K562 (cell line): Measurements from ENCODE around the gene PRR15L. TPM values are rescaled to one million over a fixed set of nuclear protein-coding genes. Genes with fewer than 3 reads are reported as not detected.

ENCODE experiments used
- CBX2 ChIP-seq: fragments of 200-600 bp; sonication (generic); IDR thresholded peaks from one replicate; pipeline ENCODE4 v1.6.1; 2012; ENCODE audit warnings: mild to moderate bottlenecking, low read length, inconsistent platforms; ENCODE audit not compliant: insufficient read depth, poor library complexity, severe bottlenecking
- CBX5 ChIP-seq: IDR thresholded peaks from 2 replicates; pipeline ENCODE4 v1.6.1; 2014; ENCODE audit warnings: low read depth, borderline replicate concordance
- ETS1 ChIP-seq: conservative IDR thresholded peaks from 2 replicates; pipeline ENCODE4 v1.6.1; 2011; ENCODE audit warnings: low read depth, mild to moderate bottlenecking, low read length; ENCODE audit not compliant: control insufficient read depth
- FUS ChIP-seq: fragments of 200-400 bp; formaldehyde crosslinking; optimal IDR thresholded peaks from 2 replicates; pipeline ENCODE3; 2017; ENCODE audit warnings: low read depth, low read length
- GABPB1 ChIP-seq: sonication (generic); formaldehyde crosslinking; IDR thresholded peaks from 2 replicates; pipeline ENCODE4 v1.8.0; 2022; ENCODE audit warnings: mild to moderate bottlenecking, missing genetic modification reagents
- HCFC1 ChIP-seq: IDR thresholded peaks from 2 replicates; pipeline ENCODE4 v1.6.1; 2012; ENCODE audit warnings: low read depth, low read length, improper control_type of control experiment
- HEY1 ChIP-seq: fragments of 250-450 bp; sonication (Bioruptor Pico); IDR thresholded peaks from 2 replicates; pipeline ENCODE4 v1.5.0; 2020; ENCODE audit warnings: mild to moderate bottlenecking, moderate library complexity, borderline replicate concordance
- KDM4B ChIP-seq, 2 experiments: fragments of 450-650 bp in 1 of 2; sonication (generic) in 1 of 2; IDR thresholded peaks; 2 replicates each; pipeline ENCODE4 v1.6.1; 2016 to 2017; ENCODE audit warnings: borderline replicate concordance in 2 of 2, antibody characterized with exemption in 1 of 2, low read depth in 1 of 2, mild to moderate bottlenecking in 1 of 2
- LEF1 ChIP-seq: fragments of 450-650 bp; IDR thresholded peaks from 2 replicates; pipeline ENCODE4 v1.6.1; 2016; ENCODE audit warnings: mild to moderate bottlenecking
- MLX ChIP-seq, 2 experiments: fragments of 450-650 bp in 1 of 2; sonication (generic) in 1 of 2; formaldehyde crosslinking; conservative IDR thresholded peaks; 2 replicates each; pipeline versions ENCODE4 v1.4.0 to v1.8.1; 2020 to 2022; ENCODE audit warnings: mild to moderate bottlenecking in 1 of 2, missing genetic modification reagents in 1 of 2
- NR4A1 ChIP-seq, 2 experiments: fragments of 250-450 bp in 1 of 2; fragments of 450-650 bp in 1 of 2; sonication (Bioruptor Pico) in 1 of 2; IDR thresholded peaks; 2 replicates each; pipeline versions ENCODE4 v1.4.0 to v1.6.1; 2016 to 2020; ENCODE audit warnings: mild to moderate bottlenecking in 2 of 2, missing compliant biosample characterization in 1 of 2, missing genetic modification characterization in 1 of 2, moderate library complexity in 1 of 2
- POLR2B ChIP-seq: fragments of 450-650 bp; IDR thresholded peaks from 2 replicates; pipeline ENCODE4 v1.6.1; 2018; ENCODE audit warnings: low read depth; ENCODE audit not compliant: partially characterized antibody
- RAD51 ChIP-seq: fragments of 450-650 bp; IDR thresholded peaks from 2 replicates; pipeline ENCODE4 v1.7.1; 2016; ENCODE audit warnings: low read depth, mild to moderate bottlenecking, borderline replicate concordance
- SMARCA4 ChIP-seq: fragments of 450-650 bp; IDR thresholded peaks from 2 replicates; pipeline ENCODE4 v1.6.1; 2016
- ZBTB9 ChIP-seq: fragments of 450-650 bp; formaldehyde crosslinking; IDR thresholded peaks from 2 replicates; pipeline ENCODE4 v1.4.0; 2020; ENCODE audit warnings: mild to moderate bottlenecking, moderate library complexity
- ZFX ChIP-seq: sonication (generic); formaldehyde crosslinking; IDR thresholded peaks from 2 replicates; pipeline ENCODE4 v1.8.0; 2022; ENCODE audit warnings: mild to moderate bottlenecking, missing genetic modification reagents, moderate library complexity
- ZNF133 ChIP-seq: fragments of 250-450 bp; sonication (Bioruptor Pico); IDR thresholded peaks from 2 replicates; pipeline ENCODE4 v1.4.0; 2020; ENCODE audit warnings: mild to moderate bottlenecking
- ZNF174 ChIP-seq: fragments of 250-450 bp; sonication (Bioruptor Pico); IDR thresholded peaks from 2 replicates; pipeline ENCODE4 v1.4.0; 2020; ENCODE audit warnings: mild to moderate bottlenecking
- ZNF175 ChIP-seq: fragments of 200-800 bp; sonication (Bioruptor generic); IDR thresholded peaks from 2 replicates; pipeline ENCODE4 v1.6.1; 2016; ENCODE audit warnings: low read depth, mild to moderate bottlenecking, missing genetic modification characterization, missing compliant biosample characterization
- ZNF436 ChIP-seq: fragments of 250-450, 450-650 bp; sonication (Bioruptor Pico); formaldehyde crosslinking; IDR thresholded peaks from 2 replicates; pipeline ENCODE4 v1.7.0; 2020; ENCODE audit warnings: mild to moderate bottlenecking
- ZNF551 ChIP-seq: fragments of 250-450 bp; sonication (Bioruptor Pico); IDR thresholded peaks from 2 replicates; pipeline ENCODE4 v1.5.0; 2021; ENCODE audit warnings: mild to moderate bottlenecking, moderate library complexity
- ZNF707 ChIP-seq: fragments of 250-450 bp; sonication (Bioruptor Pico); conservative IDR thresholded peaks from 2 replicates; pipeline ENCODE4 v1.8.0; 2022; ENCODE audit warnings: inconsistent platforms, mild to moderate bottlenecking, moderate library complexity
- polyA plus RNA-seq, 8 experiments: library from polyadenylated mRNA; depleted of rRNA in 4 of 8; stranded (reverse) in 5 of 8; unstranded in 3 of 8; fragments of >200 nt; fragmentation: Nextera tagmentation in 2 of 8; fragmentation: Illumina TruSeq in 1 of 8; extraction: Ambion mirVana in 2 of 8; extraction: Trizol in 1 of 8; gene quantifications; 2 replicates each; pipeline versions ENCODE4 v1.2.1 to v1.2.3, GENCODE V29; 2011 to 2014; ENCODE audit warnings: inconsistent platforms in 1 of 8, missing spikeins in 1 of 8
- total RNA-seq, 7 experiments: library from RNA; depleted of rRNA in 6 of 7; stranded (reverse); fragments of >200 nt in 6 of 7; fragmentation: Illumina TruSeq in 2 of 7; extraction: Trizol in 2 of 7; gene quantifications; 2 replicates each; pipeline versions ENCODE4 v1.2.1 to v1.2.3, GENCODE V29; 2011 to 2021; ENCODE audit warnings: low replicate concordance in 1 of 7
- TF ChIP-seq, protein P1 (sequence below): fragments of 250-450 bp; sonication (Bioruptor Pico); IDR thresholded peaks from 2 replicates; pipeline ENCODE4 v1.5.0; 2020; ENCODE audit warnings: mild to moderate bottlenecking
- TF ChIP-seq, protein P2 (sequence below): fragments of 250-450 bp; sonication (Bioruptor Pico); IDR thresholded peaks from 2 replicates; pipeline ENCODE4 v1.8.0; 2021; ENCODE audit warnings: mild to moderate bottlenecking, moderate library complexity

PRR15L gene
- total and polyA plus RNA-seq, 9 of the 15 experiments (the other 6 are each of a cell fraction or from before 2014, with no cell fraction given) = 0.03 TPM; not detected in 8

DNA sequence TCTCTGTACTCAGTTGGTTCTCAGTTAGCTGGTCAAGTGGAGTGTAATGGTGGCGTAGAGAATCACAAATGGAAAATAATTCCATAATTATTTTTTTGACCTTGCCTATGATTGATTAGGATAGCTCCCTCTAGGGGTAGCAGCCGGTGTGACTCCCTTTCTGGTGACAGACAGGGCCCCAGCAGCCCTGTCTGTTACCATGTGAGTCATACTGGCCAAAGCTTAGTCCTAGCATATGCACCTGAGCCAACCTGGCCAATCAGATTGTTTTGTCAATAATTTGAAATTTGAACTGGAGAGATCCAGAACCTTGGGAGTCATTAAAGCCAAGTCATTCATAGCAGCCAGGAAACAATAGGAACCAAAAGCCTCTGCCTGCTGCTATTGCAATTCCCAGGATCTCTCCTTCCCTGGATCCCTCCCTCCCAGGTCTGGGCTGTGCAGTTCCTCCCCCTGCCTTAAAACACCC is 10.7 kb downstream of the PRR15L start (continued):
- TF ChIP-seq ETS1 (no peak), SMARCA4 (no peak), KDM4B (IDR thresholded peaks at IDR 0.05; ENCODE audit: borderline replicate concordance in 2 of 2, low read depth in 1 of 2) (no peak), GABPB1 (CRISPR knock-in tag) (no peak), NR4A1 (CRISPR knock-in tag; IDR thresholded peaks at IDR 0.05) (no peak), NR4A1 (tag; IDR thresholded peaks at IDR 0.05) (no peak), ZNF436 (CRISPR knock-in tag) (no peak), CBX2 (no peak), POLR2B (no peak), ZFX (CRISPR knock-in tag) (no peak), MLX (CRISPR knock-in tag; conservative IDR thresholded peaks at IDR 0.05) (no peak), ZNF707 (CRISPR knock-in tag) (no peak), LEF1 (no peak), ZNF175 (no peak), ZBTB9 (no peak), RAD51 (peak; percentile 39; the same call in 1 of the 2 replicates), HCFC1 (no peak), ZNF551 (no peak), ZNF174 (no peak), FUS (no peak), CBX5 (no peak), ZNF133 (CRISPR knock-in tag) (no peak), HEY1 (no peak)
- TF ChIP-seq, protein P1, sequence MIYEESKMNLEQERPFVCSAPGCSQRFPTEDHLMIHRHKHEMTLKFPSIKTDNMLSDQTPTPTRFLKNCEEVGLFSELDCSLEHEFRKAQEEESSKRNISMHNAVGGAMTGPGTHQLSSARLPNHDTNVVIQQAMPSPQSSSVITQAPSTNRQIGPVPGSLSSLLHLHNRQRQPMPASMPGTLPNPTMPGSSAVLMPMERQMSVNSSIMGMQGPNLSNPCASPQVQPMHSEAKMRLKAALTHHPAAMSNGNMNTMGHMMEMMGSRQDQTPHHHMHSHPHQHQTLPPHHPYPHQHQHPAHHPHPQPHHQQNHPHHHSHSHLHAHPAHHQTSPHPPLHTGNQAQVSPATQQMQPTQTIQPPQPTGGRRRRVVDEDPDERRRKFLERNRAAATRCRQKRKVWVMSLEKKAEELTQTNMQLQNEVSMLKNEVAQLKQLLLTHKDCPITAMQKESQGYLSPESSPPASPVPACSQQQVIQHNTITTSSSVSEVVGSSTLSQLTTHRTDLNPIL (CRISPR knock-in tag) = no peak
- TF ChIP-seq, protein P2, sequence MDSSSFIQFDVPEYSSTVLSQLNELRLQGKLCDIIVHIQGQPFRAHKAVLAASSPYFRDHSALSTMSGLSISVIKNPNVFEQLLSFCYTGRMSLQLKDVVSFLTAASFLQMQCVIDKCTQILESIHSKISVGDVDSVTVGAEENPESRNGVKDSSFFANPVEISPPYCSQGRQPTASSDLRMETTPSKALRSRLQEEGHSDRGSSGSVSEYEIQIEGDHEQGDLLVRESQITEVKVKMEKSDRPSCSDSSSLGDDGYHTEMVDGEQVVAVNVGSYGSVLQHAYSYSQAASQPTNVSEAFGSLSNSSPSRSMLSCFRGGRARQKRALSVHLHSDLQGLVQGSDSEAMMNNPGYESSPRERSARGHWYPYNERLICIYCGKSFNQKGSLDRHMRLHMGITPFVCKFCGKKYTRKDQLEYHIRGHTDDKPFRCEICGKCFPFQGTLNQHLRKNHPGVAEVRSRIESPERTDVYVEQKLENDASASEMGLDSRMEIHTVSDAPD = no peak
